Left lung (tissue), 10 donors: ENCODE data around the gene EDN1. TPM values are rescaled to one million over a fixed set of nuclear protein-coding genes. Genes with fewer than 3 reads are reported as not detected.
"Not testable (repeated sequence)": the region's sequence is repeated elsewhere in the genome, so short reads cannot be mapped to it uniquely, and the experiment has no call there.

ENCODE experiments used
- ATAC-seq: fragments of 200-7000 bp; cut with Tn5 transposase; one replicate; pipeline ENCODE4 v1.9.1; 2020; ENCODE audit warnings: moderate library complexity
- DNase-seq, 4 donors: peaks; one replicate each; pipeline ENCODE4 v3.0.0-alpha.2; 2013 to 2020
- H3K27ac ChIP-seq, 2 donors: fragments of 200-600 bp; sonication (generic) in 1 of 2; one replicate each; pipeline versions ENCODE4 v1.5.0 to v1.8.0; 2020 to 2021
- H3K27me3 ChIP-seq, 2 donors: fragments of 200-600 bp; sonication (generic) in 1 of 2; one replicate each; pipeline versions ENCODE4 v1.5.0 to v1.8.0; 2020 to 2021
- H3K36me3 ChIP-seq, 2 donors: fragments of 200-600 bp; sonication (generic) in 1 of 2; one replicate each; pipeline versions ENCODE4 v1.5.0 to v1.8.0; 2020 to 2021
- H3K4me1 ChIP-seq, 2 donors: fragments of 200-600 bp; one replicate each; pipeline ENCODE4 v1.8.0; 2021
- H3K4me3 ChIP-seq, 2 donors: fragments of 200-600 bp; sonication (generic) in 1 of 2; one replicate each; pipeline versions ENCODE4 v1.5.0 to v1.8.0; 2020 to 2021; ENCODE audit warnings: mild to moderate bottlenecking in 1 of 2
- H3K9me3 ChIP-seq, 2 donors: fragments of 200-600 bp; sonication (generic) in 1 of 2; one replicate each; pipeline versions ENCODE4 v1.5.0 to v1.8.0; 2020 to 2021
- CTCF ChIP-seq, 2 donors: fragments of 200-600 bp; sonication (generic) in 1 of 2; IDR thresholded peaks; one replicate each; pipeline versions ENCODE4 v1.5.0 to v1.8.0; 2021; ENCODE audit warnings: antibody characterized with exemption in 2 of 2
- intact Hi-C, 2 donors: fragments of 100-400 bp; cut with DNase I; formaldehyde crosslinking; loops; one replicate each; pipeline versions ENCODE4 v1.11.2 to v1.14.2; 2022
- polyA plus RNA-seq, 6 donors: library from polyadenylated mRNA; unstranded; fragments of 120-200 nt; gene quantifications; one replicate each; pipeline ENCODE4 v1.2.1, GENCODE V29; 2013; ENCODE audit not compliant: insufficient read length in 6 of 6
- total RNA-seq, 2 donors: library from RNA; stranded (reverse); fragmentation: NEBNext Ultra II Directional; extraction: Animal tissue kit (Norgen Biotek cat#: 25700); gene quantifications; one replicate each; pipeline ENCODE4 v1.2.1, GENCODE V29; 2021
- donor health status: DM: no; HTN: yes; CAD: no.
- donor health status: DM: no; HTN: no; CAD: no.

The EDN1 gene
- total and polyA plus RNA-seq, 8 donors: 21.7 to 58.9 (median 38.9) TPM

GRCh38 chr6:12313992-12314589 is 23.9 kb downstream of the EDN1 start:
- peak overlapping the region in 1 of 2 donors; percentile 24 for H3K27ac ChIP-seq
- no peaks in the 10 kb centered on the region for H3K27me3 ChIP-seq
- TF ChIP-seq CTCF (IDR thresholded peaks at IDR 0.05): no peak
- peaks cover 0 to 6% of the 10 kb centered on the region in 2 donors for H3K9me3 ChIP-seq
- DNase-seq (peak in 1 of 4 donors; percentile 25), ATAC-seq (peak; percentile 85)
- H3K4me1 ChIP-seq: no peaks in the 10 kb centered on the region
- H3K36me3 ChIP-seq: no peaks in the 10 kb centered on the region
- H3K4me3 ChIP-seq: no peak overlapping the region
- intact Hi-C loops: no loop called here

GRCh38 chr6:12314751-12315150 is 24.6 kb downstream of the EDN1 start:
- Histone ChIP-seq H3K9me3 (peaks cover 0 to 6% of the 10 kb centered on the region in 2 donors), H3K36me3 (no peaks in the 10 kb centered on the region), H3K27me3 (no peaks in the 10 kb centered on the region), H3K4me3 (no peak overlapping the region), H3K27ac (peak overlapping the region in 1 of 2 donors; percentile 24), H3K4me1 (no peaks in the 10 kb centered on the region)
- DNase-seq (no peak), ATAC-seq (no peak)
- intact Hi-C loops: no loop called here
- TF ChIP-seq CTCF (IDR thresholded peaks at IDR 0.05): no peak

GRCh38 chr6:12315292-12316081 is 25.3 kb downstream of the EDN1 start:
- no peaks in the 10 kb centered on the region for H3K36me3 ChIP-seq
- H3K27ac ChIP-seq: no peak overlapping the region
- no peak for ATAC-seq
- intact Hi-C loops: no loop called here
- no peak for TF ChIP-seq CTCF (IDR thresholded peaks at IDR 0.05)
- no peak for DNase-seq
- H3K4me3 ChIP-seq: no peak overlapping the region
- no peaks in the 10 kb centered on the region for H3K4me1 ChIP-seq
- no peaks in the 10 kb centered on the region for H3K27me3 ChIP-seq
- H3K9me3 ChIP-seq: peaks cover 0 to 6% of the 10 kb centered on the region in 2 donors

- H3K4me1 ChIP-seq: no peaks in the 10 kb centered on the region
- no peak for DNase-seq
- no peaks in the 10 kb centered on the region for H3K36me3 ChIP-seq
- peaks cover 0 to 6% of the 10 kb centered on the region in 2 donors for H3K9me3 ChIP-seq
- intact Hi-C loops: no loop called here
- H3K27me3 ChIP-seq: no peaks in the 10 kb centered on the region
- no peak for ATAC-seq
- H3K4me3 ChIP-seq: no peak overlapping the region
- H3K27ac ChIP-seq: no peak overlapping the region
- TF ChIP-seq CTCF (IDR thresholded peaks at IDR 0.05): no peak
Observed at GRCh38 chr6:12318749-12319148, 28.6 kb downstream of the EDN1 start.

- DNase-seq, H3K27me3 ChIP-seq, H3K4me1 ChIP-seq, H3K36me3 ChIP-seq, H3K4me3 ChIP-seq, H3K9me3 ChIP-seq, H3K27ac ChIP-seq, ATAC-seq, intact Hi-C loops: not testable (repeated sequence)
Observed at GRCh38 chr6:12320074-12320473, 29.9 kb downstream of the EDN1 start.
